HG02840 (cell line): ENCODE results near the gene PHF1.

ENCODE experiments used
- ATAC-seq: cut with Tn5 transposase; IDR thresholded peaks from one replicate; pipeline ENCODE4 v1.9.1; 2021; ENCODE audit warnings: mild to moderate bottlenecking, moderate library complexity, moderate number of reproducible peaks; ENCODE audit not compliant: unreplicated experiment, low FRiP score

The PHF1 gene

GRCh38 chr6:33453393-33454008, 42.7 kb downstream of the PHF1 start:
- ATAC-seq, result no peak

DNA sequence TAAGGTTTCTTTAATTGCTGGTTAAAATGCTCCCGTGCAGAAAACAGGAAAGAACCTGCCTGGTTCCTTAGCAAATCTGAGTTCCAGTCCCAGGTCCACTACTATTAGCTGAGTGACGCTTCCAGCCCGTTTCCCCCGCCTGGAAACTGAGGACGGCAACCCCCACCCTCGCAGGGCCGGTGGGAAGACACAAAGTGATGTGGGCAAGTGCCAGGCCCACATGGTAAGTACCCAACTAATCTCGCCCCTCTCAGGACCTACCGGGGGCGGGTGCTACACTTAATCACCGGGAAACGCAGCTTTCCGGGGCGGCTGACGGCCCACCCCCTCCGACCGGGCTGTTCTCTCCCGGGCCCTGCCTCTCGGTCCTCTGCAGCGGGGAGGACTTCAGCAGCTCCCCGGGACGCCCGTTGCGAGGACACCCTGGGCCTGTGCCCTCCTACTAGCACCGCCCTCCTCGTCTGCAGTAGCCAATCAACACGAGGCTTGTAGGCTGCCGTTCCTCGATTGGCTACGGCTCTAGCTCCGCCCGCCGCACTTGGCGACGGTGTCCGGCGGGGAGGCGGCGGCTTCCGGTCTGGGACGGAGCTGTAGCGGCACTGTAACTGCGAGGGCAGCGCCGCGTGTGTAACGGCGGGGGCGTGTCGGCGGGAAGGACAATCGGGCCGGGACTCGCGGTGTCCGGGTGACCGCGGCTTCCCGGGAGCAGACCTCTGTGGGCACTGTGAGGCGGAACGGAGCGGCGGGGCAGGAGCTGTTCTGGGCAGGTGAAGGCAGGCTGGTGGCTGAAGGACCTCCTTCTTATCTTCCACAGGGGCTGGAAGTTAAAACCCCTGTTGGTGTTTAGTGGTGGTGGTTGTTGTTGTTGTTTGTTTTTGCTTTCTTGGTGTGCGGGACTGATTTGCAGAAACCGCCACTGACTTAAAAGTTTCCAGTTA, 43.5 kb downstream of the PHF1 start, which contains the start of gene ZBTB9:
Gene ZBTB9 (plus strand): TSS at position 568 of the 938 bp plus-strand sequence. CDS start 525 bp downstream, outside the sequence.
- peak; percentile 98 for ATAC-seq

- no peak for ATAC-seq
Observed at GRCh38 chr6:33455051-33455450, 44.2 kb downstream of the PHF1 start.

DNA sequence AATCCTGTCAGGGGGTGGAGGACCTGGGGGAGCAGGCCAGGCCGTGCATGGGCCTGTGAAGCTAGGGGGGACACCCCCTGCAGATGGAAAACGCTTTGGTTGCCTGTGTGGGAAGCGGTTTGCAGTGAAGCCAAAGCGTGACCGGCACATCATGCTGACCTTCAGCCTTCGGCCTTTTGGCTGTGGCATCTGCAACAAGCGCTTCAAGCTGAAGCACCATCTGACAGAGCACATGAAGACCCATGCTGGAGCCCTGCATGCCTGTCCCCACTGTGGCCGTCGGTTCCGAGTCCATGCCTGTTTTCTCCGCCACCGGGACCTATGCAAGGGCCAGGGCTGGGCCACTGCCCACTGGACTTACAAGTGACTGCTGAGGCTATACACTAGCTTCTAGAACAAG, 45.3 kb downstream of the PHF1 start:
- ATAC-seq, result no peak

- ATAC-seq, result no peak
Observed at GRCh38 chr6:33458676-33459075, 47.9 kb downstream of the PHF1 start.

- no peak for ATAC-seq
Observed at GRCh38 chr6:33459226-33459625, 48.4 kb downstream of the PHF1 start.
